Fibroblast of the conjunctiva (primary cell): Measurements from ENCODE around the gene AFF3.

Source experiments
- DNase-seq: peaks from one replicate; pipeline ENCODE4 v3.0.0-alpha.2; 2010; ENCODE audit warnings: low read depth

The AFF3 gene

DNA sequence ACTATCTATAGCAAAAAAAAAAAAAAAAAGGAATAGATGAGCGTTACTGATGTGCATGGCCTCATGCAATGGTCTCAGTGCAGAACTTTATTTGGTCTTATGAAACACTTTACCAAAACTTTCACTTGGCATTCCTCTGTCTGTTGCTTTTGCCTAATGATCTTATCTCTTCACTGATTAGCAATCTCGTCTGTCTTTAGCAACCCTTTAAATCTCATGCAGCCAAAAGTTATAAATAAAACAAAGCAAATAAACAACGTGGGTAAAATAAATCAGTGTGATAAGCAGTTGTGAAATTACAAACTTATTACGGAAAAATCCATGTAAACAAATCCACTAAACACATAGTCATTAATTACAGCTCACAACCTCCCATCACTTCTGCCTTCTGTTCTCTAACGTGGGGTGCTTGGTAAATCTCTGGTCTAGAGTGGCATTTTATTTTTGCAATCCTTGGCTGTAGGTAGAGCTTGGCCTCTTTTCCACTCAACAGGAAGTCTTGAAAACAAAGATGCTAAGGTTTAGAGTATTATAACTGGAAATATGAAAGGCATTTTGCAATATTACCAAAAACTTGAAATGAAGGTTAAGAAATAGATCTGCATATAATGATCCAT is 288.0 kb downstream of the AFF3 start:
- no peak for DNase-seq

DNA sequence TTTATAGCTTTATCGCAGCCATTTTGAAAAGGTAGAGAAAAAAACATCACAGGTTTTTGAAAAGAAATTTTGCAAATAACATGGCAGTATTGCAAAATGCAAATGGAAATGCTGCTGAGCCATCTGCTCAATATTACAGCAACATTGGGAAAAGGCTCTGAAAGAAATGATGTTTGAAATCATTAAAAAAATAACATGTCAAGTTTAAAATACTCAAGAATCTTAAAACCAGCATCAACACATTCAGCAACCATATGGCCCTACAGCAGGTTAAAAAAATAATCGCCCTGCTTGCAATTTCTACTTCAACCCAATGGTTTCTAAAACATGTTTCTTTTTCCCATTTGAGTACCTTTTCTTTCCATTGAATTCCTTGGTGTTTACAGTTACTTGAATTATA is 289.4 kb downstream of the AFF3 start:
- no peak for DNase-seq

DNA sequence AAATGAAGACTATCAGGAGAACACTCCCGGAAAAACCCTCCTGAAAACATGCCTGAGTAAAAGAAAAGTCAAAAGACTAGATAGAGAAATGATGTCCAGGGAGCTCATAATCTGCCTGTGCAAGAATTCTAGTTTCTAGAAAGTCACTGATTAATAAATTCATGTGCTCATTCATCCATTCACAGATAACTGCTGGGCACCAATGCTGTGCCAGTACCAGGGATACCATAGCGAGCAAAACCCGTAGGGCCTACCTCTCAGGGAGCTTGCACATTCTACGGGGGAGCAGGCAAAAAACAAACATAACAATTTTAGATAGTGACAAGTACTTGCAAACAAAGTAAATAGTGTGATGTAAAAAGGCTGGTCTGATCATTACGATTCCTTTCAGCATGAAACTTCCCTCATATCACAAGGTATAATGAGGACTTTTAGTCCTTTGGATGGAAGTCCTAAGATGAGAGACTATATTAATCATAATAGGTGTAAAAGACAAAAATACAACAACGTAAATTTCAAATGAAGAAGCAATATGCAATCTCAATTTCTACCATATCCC is 289.9 kb downstream of the AFF3 start:
- no peak for DNase-seq

DNA sequence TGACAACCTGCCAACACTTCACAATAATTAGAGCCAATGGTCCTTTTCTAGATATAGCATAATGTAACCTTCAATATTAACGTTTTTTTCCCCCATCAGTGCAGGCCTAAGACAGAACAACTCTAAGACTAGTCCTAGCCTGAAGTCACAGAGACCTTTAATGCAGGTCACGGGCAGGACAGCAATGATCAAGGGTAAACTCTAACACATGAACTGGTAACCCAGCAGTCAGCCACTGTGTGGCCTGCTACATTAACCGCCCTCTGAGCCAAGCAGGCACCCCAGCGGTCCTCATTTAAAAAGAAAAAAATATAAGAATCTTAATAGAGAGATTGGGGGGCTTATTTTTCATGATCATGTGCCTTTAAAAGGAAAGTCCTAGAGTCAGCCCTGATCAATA is 290.6 kb downstream of the AFF3 start:
- no peak for DNase-seq

DNA sequence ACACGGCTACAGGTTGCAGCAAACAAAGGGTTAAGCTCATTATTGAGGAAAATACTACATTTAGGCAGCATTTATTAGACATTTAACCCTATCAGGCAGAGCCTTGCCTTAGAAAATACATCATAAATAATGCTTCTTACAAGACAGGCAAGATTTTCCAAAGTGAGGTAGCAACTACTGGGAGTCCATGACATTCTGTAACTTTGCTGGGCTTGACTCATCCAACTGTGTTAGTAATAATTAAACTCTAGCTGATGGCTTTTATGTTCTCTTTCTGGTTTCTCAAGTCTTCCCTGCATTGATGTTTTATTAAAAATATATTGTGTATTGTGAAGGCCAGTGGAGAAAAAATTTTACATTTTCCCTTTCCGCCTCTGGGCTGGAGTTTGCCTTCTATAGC is 291.3 kb downstream of the AFF3 start:
- DNase-seq: no peak

DNA sequence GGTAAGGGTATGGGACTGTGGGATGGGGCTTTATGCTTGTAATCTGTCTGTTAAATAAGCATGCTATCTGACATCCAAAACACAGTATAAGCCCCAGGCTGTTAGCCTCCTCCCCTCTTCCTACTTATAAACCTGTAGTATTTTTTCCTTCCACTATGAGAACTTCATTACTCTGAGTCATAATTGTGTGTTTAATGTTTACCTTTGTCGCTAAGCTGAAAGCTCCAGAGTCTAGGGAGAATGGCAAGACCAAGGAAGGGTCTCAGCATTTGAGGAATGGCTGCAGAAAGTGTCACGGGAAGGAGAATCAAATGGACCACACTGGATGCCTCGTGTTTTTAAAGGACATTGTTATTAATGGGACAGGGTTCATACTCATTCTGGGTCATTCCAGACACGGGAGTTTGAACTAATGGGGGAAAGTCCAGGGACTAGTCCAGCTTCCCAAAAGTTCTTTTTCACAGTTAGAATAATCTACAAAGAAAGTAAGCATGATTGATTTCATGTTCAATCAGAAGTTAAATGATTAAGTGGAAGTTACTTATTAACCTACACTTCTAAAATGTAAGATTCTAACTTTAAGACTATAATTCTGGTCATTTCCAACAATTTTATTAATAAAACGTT is 292.2 kb downstream of the AFF3 start:
- DNase-seq: no peak

DNA sequence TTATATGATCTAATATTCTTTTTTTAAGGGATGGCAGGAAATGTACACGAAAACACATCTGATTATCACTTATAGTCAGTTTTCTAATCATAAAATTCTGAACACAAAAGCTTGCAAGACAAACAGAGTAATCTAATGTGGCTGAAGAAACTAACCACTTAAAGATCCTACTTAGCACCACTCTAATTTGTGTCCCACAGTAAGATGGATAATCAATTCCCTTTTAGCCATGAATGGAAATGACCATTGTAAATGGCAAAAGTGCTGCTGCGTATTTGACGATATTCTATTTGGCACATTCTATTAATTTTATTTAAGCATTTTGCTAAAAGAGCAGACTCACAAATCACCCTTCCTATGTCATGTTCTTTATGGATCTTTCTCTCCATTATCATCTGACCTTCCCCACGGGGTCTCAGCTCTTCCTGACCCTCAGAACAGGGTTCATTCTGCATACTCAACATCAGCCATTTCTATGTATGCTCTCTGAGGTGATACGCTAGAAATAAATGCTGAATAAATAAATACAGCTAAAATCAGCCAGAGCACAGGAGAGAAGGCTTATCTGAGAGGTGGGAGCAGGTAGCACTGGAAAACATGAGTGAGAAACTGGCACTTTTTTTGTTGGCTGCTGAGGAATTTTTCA is 295.8 kb downstream of the AFF3 start:
- no peak for DNase-seq

DNA sequence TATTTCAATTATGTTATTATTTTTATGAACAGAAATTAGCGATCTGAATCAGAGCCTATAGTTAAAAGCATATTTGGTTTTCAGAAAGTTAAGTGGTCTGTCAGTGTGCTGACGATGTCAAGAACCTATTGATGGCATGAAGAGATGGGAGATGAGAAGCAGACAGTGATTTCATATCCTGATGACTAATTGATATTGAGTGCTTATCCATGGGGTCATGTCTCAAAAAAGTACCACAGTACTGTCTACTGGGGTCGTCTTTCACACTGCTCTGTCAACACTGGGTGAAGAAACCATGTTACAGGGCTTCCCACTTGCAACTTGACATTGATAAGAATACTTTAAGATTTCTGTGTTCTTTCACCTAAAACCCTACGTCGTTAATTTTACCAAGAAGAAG is 297.1 kb downstream of the AFF3 start:
- no peak for DNase-seq

DNA sequence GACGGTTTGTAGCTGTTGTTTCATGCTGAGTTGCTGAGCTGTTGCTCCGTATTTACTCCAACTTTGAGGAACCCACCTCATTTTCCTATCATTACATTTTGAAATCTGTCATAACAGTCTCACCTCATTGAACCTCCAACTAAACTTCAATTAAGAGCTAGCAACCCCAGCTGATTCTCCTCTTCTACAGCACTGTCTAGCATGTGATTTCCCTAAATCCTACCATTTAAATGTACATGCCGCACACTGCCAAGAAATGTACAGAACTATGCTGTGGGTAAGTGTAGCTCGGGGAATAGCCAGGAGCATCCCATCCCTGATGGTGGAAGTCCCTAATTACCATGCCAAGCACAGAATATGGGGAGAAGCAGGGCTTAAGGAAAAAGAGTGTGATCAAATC is 299.9 kb downstream of the AFF3 start:
- DNase-seq: no peak

DNA sequence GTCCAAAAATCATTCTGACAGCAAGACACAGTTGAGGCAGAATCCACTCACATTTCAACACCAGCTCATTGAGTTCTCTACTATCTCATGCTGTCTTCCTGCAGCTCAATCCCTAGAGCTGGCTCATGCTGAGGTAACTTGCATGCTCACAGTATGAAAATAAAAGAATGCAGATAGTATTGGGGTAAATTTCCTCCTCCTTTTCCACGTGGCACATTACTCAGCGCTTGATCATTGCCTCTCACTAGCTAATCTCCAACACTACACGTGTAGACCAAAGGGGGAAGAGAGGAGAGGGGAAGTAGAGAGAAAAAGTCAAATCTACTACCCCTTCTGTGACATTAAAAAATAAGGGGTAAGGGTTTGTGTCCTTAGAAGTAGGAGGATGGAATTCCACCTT is 300.6 kb downstream of the AFF3 start:
- no peak for DNase-seq

DNA sequence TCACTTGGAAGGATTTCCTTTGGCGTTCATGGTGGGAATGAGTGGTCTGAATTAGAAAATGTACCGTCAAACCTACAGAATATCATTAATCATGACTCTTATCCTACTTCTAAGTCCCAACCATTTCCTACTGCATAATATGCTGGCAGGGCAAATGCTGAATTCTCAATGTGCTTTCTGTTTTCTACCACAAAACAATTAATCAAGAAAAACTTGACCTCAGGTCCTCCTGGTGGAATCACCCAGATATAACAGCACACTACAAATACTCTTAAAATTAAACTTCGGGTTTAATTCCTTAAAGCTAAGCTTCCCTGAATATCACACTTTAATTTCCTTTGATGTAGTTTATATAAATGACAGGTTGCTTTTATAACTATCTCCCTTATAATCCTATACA is 301.6 kb downstream of the AFF3 start:
- DNase-seq: no peak

DNA sequence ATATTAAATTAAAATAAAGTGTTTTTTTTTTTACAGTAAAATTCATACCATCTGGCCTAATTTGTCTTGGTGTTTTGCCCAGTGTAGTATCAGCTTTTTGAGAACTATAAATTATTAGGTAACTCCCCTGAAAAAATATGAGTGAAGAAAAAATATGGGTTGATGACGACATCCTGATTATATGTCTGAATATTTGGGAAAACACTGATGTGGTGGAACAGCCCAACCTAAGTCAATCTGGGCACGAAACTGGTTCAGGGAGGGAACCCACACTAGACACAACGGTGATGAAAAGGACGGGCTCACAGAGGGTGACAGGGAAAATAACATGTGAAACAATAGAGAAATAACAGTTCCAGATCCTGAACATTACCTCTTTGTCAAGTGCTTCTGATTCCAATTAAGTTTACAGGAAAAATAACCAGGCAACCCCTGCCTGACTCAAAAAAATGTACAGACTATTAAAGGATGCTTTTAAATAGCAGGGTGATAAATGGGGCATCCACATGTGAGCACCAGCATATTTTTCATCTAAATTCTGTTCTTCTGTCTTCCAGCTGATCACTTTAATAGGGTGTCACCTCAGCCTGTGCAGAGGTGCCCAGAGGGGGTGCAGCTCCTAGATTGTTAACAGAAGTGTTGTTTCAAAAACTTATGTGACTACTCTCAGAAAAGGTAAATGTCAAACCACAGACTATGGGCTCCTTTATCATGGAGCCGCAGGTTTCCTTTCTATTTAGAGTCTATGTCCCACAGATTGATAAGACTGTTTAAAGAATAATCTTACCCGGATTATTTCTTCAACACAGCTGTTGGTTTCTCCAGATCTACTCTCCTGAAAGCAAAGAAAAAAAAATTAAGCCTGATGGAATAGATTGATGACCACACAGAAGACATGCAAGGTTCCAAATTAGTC is 305.4 kb downstream of the AFF3 start:
- no peak for DNase-seq

DNA sequence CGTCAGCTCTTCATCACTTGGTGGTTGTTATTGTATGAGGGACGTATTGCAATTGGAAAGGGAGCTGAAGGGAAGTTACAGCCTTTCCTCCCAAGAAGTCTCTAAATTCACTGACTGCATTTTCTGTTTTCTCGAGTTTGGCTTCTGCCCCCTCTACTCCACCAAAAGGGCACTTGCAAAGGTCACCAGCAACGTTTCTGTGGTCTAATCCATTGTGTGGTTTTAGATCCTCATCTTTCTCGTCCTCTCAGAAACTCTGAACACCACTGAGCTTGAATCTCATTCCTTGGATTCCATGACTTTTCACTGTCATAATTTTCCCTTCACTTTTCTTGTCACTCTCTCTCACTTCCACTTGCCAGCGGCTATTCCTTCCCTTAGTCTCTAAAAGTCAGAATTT is 308.0 kb downstream of the AFF3 start:
- DNase-seq: no peak

DNA sequence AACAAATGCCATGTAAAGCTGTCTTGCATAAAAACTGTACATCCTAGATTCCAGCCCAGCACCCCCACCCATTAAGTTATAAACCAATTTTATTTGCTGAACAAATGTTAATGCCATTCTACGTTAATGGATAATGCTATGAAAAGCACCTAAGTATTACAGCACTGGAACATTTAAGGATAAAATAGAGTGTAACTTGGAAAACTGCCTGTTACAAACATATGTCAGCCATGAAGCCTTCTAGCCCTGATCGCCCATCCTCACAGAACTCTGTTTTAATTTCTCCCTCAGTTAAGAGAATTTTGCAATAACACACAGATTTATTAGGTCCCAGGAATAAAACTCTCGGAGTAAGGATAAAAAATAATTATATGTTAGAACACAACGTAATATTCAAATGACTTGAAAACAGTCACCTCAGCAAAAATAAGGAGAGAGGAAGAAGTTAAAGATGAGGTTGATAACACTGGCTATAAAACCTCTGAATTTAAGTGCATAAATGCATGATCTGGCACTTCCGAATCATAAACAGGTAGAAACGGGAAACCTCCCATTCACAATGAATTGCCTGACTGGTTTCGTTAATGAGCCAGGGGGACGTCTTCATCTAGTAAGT is 308.7 kb downstream of the AFF3 start:
- no peak for DNase-seq

DNA sequence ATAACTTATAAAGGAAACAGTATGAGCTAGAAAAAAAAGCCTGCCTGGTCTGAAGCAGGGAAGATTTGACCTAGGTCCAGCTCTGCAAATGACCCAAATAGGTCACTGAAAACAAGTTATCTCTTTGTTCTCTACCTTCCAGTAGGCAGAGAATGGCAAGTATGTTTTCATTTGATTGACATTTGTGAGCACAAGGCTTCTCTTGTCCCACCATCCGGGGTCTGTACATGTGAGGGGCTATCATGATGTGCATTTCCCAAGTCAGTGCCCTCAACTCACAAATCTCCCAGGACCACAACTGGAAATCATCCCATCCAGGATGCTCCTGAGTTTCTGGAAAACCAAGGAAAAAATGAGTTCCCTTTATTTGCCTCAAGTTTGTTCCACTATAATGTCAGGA is 309.5 kb downstream of the AFF3 start:
- no peak for DNase-seq

DNA sequence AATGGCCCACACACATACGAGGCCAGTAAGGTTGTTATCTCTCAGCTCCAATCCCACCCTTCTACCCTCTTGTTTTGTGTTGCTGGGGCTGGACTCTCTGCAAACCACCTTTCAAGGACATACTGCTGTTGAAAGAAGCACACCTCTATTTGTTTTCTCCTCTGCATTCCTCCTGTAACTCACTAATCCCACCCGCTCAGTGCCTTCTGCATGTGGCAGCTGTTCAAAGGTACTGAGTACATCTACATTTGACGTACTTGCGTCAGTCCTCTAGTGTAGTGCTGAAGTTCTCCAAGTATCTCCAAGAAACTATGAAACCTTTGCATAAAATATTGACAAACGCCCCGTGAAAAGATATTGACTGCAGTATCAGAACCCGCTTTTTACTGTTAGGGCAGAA is 310.6 kb downstream of the AFF3 start:
- no peak for DNase-seq

DNA sequence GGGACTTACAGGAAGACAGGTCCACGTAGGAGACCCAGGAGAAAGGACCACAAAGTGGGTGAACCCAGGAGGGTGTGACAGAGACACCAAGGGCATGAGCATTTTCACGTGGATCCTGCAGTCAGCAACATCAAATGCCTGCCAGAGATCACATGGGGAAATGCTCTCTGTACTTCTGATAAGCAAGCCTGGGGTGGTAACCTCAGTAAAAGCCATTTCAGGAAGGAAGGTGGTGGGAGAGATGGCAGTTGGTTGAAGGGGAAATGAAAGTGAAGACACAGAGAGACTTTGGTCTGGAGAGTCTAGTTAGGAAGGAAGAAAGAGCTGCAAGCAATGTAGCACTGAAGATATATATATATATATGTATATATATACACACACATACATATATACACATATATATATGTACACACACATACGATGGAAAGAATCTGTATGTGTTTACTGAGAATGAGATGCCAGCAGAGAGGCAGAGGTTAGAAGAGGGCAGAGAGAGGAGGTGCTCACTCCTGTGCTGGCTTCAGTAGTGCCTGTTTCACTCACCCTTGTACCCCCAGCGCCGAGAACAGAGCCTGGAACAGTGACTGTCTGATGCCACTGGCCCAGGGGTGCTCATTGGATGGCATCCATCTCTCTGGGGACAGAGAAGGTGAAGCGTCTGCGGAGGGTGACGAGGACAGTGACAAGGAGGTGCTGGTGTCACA is 314.9 kb downstream of the AFF3 start:
- no peak for DNase-seq

DNA sequence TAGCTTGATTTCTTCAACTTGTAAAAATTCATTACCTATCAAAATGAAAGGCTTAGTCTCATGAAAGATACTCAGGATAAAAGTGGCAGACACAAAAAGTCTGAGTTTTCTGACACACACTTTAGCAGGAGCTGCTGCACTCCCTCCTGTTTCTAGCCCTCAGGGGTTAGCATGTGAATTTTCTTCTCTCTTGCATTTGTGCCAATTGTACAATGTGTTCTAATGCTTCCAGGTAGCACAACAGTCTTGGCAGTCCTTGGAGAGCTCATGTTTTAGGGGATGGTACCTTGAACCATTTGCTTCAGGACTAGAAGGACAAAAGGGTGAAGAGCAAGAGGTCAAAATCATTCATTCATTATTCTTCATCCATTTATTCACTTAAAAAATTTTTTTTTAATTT is 316.8 kb downstream of the AFF3 start:
- no peak for DNase-seq

DNA sequence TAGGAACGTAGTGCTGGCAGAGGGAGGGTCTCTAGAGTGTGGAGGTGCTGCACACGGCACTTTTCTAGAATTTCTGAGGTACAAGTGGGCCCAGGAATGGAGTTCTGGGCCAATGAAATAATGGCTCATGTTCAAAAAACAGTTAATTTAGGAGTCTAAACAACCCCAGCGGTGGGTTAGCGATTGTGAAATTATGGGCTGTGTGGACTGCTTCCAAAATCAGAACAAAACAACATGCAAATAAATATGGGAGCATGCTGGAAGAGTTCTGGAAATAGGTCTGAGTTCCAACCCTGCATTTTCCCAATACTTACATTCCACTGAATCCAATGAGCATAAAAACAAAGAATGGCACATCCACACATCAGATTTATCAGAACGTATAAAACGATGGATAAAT is 317.6 kb downstream of the AFF3 start:
- no peak for DNase-seq

DNA sequence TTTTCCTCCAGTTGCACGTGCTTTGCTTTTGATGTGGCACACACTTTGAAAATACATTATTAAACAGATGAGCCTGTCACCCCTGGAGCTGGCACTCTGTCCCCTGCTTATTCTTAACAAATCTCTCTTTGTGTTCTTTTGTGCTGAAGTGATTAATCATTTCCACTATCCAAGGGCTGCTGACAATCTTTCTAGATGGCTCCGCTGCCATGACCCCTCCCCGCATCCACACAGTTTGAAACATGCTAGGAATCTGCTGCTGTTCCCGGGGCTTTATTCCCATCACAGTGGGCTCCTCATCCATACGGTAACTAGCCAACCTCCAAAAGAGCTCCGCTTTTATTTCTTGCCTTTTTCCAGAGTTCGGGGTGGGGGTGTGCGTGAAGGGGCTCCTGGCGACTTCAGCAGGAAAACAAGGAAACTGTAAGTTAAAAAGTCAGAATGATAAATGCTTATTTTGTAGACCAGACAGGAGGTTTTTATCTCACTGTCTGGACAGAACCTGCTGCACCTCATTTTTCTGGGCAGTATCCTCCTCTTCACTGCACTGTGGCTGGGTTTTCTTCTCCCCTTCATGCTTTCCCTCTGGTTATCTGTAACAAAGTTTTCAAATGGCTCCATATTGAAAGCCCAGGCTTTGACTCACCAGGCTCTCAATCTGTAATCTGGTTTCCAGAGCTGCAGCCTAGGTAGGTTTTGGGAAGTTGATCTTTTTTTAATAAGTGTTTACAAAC is 319.7 kb downstream of the AFF3 start:
- DNase-seq: no peak

DNA sequence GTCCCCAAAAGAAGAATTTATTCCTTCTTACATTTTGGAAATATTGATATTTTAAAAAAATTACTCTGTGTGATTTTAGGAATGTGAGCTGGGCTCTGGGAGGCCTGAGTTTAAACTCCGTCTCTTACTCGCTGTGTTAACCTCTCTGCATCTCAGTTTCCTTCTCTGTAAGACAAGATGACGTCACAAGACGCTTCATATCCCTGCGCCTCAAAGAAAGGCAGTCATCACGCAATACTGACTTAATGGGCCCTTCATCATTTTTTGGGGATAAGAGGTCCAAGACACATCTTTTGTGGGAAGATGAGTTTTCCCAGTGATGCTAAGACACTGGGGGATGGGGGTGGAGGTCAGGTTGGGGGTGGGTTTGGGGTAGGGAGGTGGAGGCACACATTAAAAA is 320.4 kb downstream of the AFF3 start:
- DNase-seq: no peak
